HepG2 (cell line): Measurements from ENCODE around the gene HIPK2. TPM values are rescaled to one million over a fixed set of nuclear protein-coding genes. Genes with fewer than 3 reads are reported as not detected.

ENCODE experiments used
- ATAC-seq: fragments of 200-7000 bp; cut with Tn5 transposase; 3 replicates; pipeline ENCODE4 v1.9.1; 2020; ENCODE audit warnings: mild to moderate bottlenecking, moderate library complexity
- BruUV-seq: library from RNA; stranded (reverse); fragments of 400-500 nt; replicated peaks from 2 replicates; lab custom pipeline; 2021; lab: Mats Ljungman, UMichigan
- CTCF ChIA-PET: fragments of 300-600 bp; formaldehyde crosslinking; extraction: SDS; loops from one replicate; lab custom pipeline; 2021; ENCODE audit warnings: low total read pairs, inconsistent platforms, low intra/inter-chr PET ratio; lab: Yijun Ruan, JAX
- POLR2A ChIA-PET: fragments of 350-600 bp; sonication (Branson Sonifier 250); formaldehyde crosslinking; loops from one replicate; lab custom pipeline; 2020; ENCODE audit warnings: antibody characterized with exemption, inconsistent platforms; lab: Yijun Ruan, JAX
- DNase-seq: peaks from one replicate; pipeline ENCODE4 v3.0.0-alpha.2; 2015; ENCODE audit warnings: low spot score
- FAIRE-seq: peaks from 3 replicates; lab custom pipeline; 2011; peaks lifted over from hg19 to GRCh38; lab: Jason Lieb, UNC
- H2AFZ ChIP-seq: one replicate; pipeline ENCODE4 v1.6.1; 2011; ENCODE audit warnings: low read length, inconsistent platforms
- H3K27ac ChIP-seq: fragments of 300-600 bp; 3 replicates; pipeline ENCODE4 v1.8.0; 2011; ENCODE audit warnings: mixed run types, mild to moderate bottlenecking, mixed read lengths, low read length, inconsistent platforms; ENCODE audit not compliant: insufficient read depth; ENCODE audit errors: extremely low read length
- H3K27me3 ChIP-seq, 2 experiments: fragments of 200-600 bp in 1 of 2; 2 replicates in 1 of 2; 3 replicates in 1 of 2; pipeline versions ENCODE4 v1.6.0 to v1.8.0; 2011; ENCODE audit warnings: low read length in 2 of 2, mild to moderate bottlenecking in 2 of 2, moderate library complexity in 2 of 2, inconsistent platforms in 1 of 2; ENCODE audit not compliant: insufficient read depth in 2 of 2, control insufficient read depth in 1 of 2
- H3K36me3 ChIP-seq, 2 experiments: fragments of 200-600 bp in 1 of 2; replicated peaks in 1 of 2; 2 replicates in 1 of 2; 3 replicates in 1 of 2; pipeline versions ENCODE4 v1.5.1 to v1.8.0; 2011; ENCODE audit warnings: low read length in 2 of 2, inconsistent platforms in 1 of 2; ENCODE audit not compliant: insufficient read depth in 2 of 2, control insufficient read depth in 1 of 2
- H3K4me1 ChIP-seq: 2 replicates; pipeline ENCODE4 v1.5.1; 2012; ENCODE audit warnings: low read length, inconsistent platforms; ENCODE audit not compliant: insufficient read depth
- H3K4me2 ChIP-seq: 2 replicates; pipeline ENCODE4 v1.6.0; 2011; ENCODE audit warnings: low read depth, low read length, inconsistent platforms
- H3K4me3 ChIP-seq, 3 experiments: fragments of 200-600 bp in 1 of 3; sonication (generic), shearing (Covaris generic) in 1 of 3; replicated peaks in 1 of 3; 2 replicates each; pipeline ENCODE4 v1.5.1; 2011 to 2016; ENCODE audit warnings: low read length in 3 of 3, inconsistent platforms in 2 of 3, low read depth in 2 of 3, mild to moderate bottlenecking in 2 of 3, control low read depth in 1 of 3, mixed read lengths in 1 of 3; ENCODE audit not compliant: insufficient read depth in 1 of 3
- H3K79me2 ChIP-seq: one replicate; pipeline ENCODE4 v1.6.1; 2011; ENCODE audit warnings: low read length, inconsistent platforms; ENCODE audit not compliant: insufficient read depth
- H3K9ac ChIP-seq: 2 replicates; pipeline ENCODE4 v1.6.0; 2011; ENCODE audit warnings: mild to moderate bottlenecking, low read depth, low read length, inconsistent platforms; ENCODE audit not compliant: insufficient read depth
- H3K9me3 ChIP-seq: 2 replicates; pipeline ENCODE4 v1.5.1; 2012; ENCODE audit warnings: mild to moderate bottlenecking, low read length
- H4K20me1 ChIP-seq: 2 replicates; pipeline ENCODE4 v1.6.0; 2011; ENCODE audit warnings: inconsistent platforms, mild to moderate bottlenecking, low read length, moderate library complexity; ENCODE audit not compliant: insufficient read depth
- CREM ChIP-seq, 2 experiments: sonication (generic) in 1 of 2; formaldehyde crosslinking in 1 of 2; IDR thresholded peaks; 2 replicates each; pipeline versions ENCODE4 v1.4.0 to v1.6.1; 2016 to 2020; ENCODE audit warnings: antibody characterized with exemption in 1 of 2, mild to moderate bottlenecking in 1 of 2, missing genetic modification reagents in 1 of 2
- FOXM1 ChIP-seq: sonication (generic); formaldehyde crosslinking; IDR thresholded peaks from 2 replicates; pipeline ENCODE4 v1.5.0; 2020; ENCODE audit warnings: missing genetic modification reagents
- KAT7 ChIP-seq: IDR thresholded peaks from 2 replicates; pipeline ENCODE4 v1.6.1; 2018; ENCODE audit warnings: borderline replicate concordance, missing compliant biosample characterization
- NFIC ChIP-seq: IDR thresholded peaks from 2 replicates; pipeline ENCODE4 v1.6.1; 2012; ENCODE audit warnings: mild to moderate bottlenecking, low read length, inconsistent platforms
- SAP130 ChIP-seq: IDR thresholded peaks from 2 replicates; pipeline ENCODE4 v1.6.1; 2016; ENCODE audit warnings: low read depth
- SMAD3 ChIP-seq: sonication (generic); formaldehyde crosslinking; IDR thresholded peaks from 2 replicates; pipeline ENCODE4 v1.4.0; 2020; ENCODE audit warnings: missing genetic modification reagents
- ZNF33A ChIP-seq: sonication (generic); formaldehyde crosslinking; IDR thresholded peaks from 2 replicates; pipeline ENCODE4 v1.5.1; 2020; ENCODE audit warnings: missing genetic modification reagents, mild to moderate bottlenecking, moderate library complexity, borderline replicate concordance
- ZNF552 ChIP-seq: sonication (generic); formaldehyde crosslinking; IDR thresholded peaks from 2 replicates; pipeline ENCODE4 v1.9.0; 2022; ENCODE audit warnings: missing genetic modification reagents, mild to moderate bottlenecking, borderline replicate concordance
- WGBS: methylation state at CpG from one replicate; pipeline ENCODE4 v1.1.6; 2017; ENCODE audit warnings: low lambda C conversion rate; 5-methylcytosine and 5-hydroxymethylcytosine counted together
- in situ Hi-C: cut with HindIII; loops from 2 replicates; pipeline ENCODE4 v1.10.0; 2017; ENCODE audit warnings: low pct_unique_long_range_greater_than_20kb; ENCODE audit not compliant: extremely low pct_ligation_motif_present
- intact Hi-C: fragments of 100-400 bp; cut with micrococcal nuclease; formaldehyde crosslinking; loops from one replicate; pipeline ENCODE4 v1.10.0; 2022; ENCODE audit not compliant: unreplicated experiment
- polyA plus RNA-seq, 8 experiments: library from polyadenylated mRNA; depleted of rRNA in 3 of 8; stranded (reverse) in 7 of 8; unstranded in 1 of 8; fragments of >200 nt; fragmentation: Illumina TruSeq in 4 of 8; extraction: Trizol in 4 of 8; gene quantifications; 2 replicates each; pipeline versions ENCODE4 v1.2.1 to v1.2.3, GENCODE V29; 2011 to 2016; ENCODE audit warnings: low read depth in 4 of 8, missing spikeins in 1 of 8, mixed read lengths in 1 of 8; ENCODE audit not compliant: insufficient read depth in 1 of 8
- total RNA-seq, 5 experiments: library from RNA; depleted of rRNA; stranded (reverse); fragments of >200 nt; fragmentation: Illumina TruSeq; extraction: Trizol; gene quantifications; 2 replicates each; pipeline ENCODE4 v1.2.3, GENCODE V29; 2016; ENCODE audit warnings: low read depth in 1 of 5
- TF ChIP-seq, protein P1 (sequence below): sonication (generic); formaldehyde crosslinking; IDR thresholded peaks from 2 replicates; pipeline ENCODE4 v1.8.0; 2022; ENCODE audit warnings: mild to moderate bottlenecking, missing genetic modification reagents; ENCODE audit not compliant: insufficient replicate concordance

HIPK2 gene
- total and polyA plus RNA-seq, 2 of the 13 experiments (the other 11 are each of a cell fraction or from before 2014, with no cell fraction given), result 14.4 to 20.2 TPM

DNA sequence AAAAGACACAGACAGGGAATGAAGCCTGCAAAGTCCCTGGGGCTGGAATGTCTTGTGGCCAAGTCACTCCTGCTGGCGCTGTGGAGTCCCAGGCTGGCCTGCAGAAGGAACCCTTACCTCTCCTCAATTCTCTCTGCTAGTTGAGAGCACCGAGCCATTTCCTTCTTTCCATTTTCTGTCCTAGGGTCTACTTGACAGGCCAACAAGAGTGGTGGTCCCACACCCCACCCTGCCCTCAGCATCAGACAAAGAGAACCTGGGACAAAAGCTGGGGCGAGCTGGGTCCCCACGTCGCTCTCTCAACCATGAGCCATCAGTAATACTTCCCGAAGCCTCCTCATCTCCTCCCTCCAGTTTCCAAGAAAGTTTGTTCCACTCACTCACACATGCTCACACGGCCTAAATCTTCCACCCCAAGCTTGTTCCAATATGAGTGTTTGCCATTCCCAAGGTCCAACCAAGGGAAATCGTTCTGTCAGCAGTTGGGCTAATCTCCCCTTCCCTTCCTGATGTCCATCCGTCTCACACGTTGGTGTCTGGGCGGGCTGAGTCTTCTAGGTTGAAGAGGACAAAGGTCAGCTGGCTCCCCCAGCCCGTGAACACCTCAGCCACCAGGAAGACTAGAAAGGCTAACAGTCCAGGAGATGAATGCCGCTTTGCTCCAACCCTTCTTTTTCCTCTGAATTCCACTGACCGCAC lies 210.0 kb downstream of the HIPK2 start:
- CTCF ChIA-PET, result no interaction called here
- no TSS peak for BruUV-seq
- DNase-seq, result no peak

More for the DNA sequence above, 210.0 kb downstream of the HIPK2 start:
- Histone ChIP-seq H3K4me1 (peaks cover 38% of the 10 kb centered on the region), H3K27me3 (no peaks in the 10 kb centered on the region), H3K4me2 (no peak overlapping the region), H3K9me3 (no peaks in the 10 kb centered on the region), H3K79me2 (no peaks in the 10 kb centered on the region), H4K20me1 (peaks cover 3% of the 10 kb centered on the region; the same call in 1 of the 2 replicates), H3K27ac (no peak overlapping the region), H3K9ac (no peak overlapping the region), H3K36me3 (peaks cover 3 to 9% of the 10 kb centered on the region in 2 experiments; a peak in 4 of 5 replicates), H3K4me3 (no peak overlapping the region), H2AFZ (no peak overlapping the region)
- 97% methylated on average over 14 of the region's 14 CpGs for WGBS
- FAIRE-seq (no peak), ATAC-seq (no peak)
- intact Hi-C loops, result no loop called here
- TF ChIP-seq, protein P1, sequence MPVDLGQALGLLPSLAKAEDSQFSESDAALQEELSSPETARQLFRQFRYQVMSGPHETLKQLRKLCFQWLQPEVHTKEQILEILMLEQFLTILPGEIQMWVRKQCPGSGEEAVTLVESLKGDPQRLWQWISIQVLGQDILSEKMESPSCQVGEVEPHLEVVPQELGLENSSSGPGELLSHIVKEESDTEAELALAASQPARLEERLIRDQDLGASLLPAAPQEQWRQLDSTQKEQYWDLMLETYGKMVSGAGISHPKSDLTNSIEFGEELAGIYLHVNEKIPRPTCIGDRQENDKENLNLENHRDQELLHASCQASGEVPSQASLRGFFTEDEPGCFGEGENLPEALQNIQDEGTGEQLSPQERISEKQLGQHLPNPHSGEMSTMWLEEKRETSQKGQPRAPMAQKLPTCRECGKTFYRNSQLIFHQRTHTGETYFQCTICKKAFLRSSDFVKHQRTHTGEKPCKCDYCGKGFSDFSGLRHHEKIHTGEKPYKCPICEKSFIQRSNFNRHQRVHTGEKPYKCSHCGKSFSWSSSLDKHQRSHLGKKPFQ (CRISPR knock-in tag), result no peak
- TF ChIP-seq ZNF552 (CRISPR knock-in tag) (no peak), SMAD3 (CRISPR knock-in tag) (no peak), CREM (IDR thresholded peaks at IDR 0.05) (no peak), CREM (CRISPR knock-in tag; IDR thresholded peaks at IDR 0.05) (no peak), KAT7 (CRISPR knock-in tag) (no peak), FOXM1 (no peak), ZNF33A (CRISPR knock-in tag) (no peak), SAP130 (no peak), NFIC (no peak)
- in situ Hi-C loops, result no loop called here
- POLR2A ChIA-PET, result no interaction called here
